AG09309 (cell line): ENCODE results near the gene MEST.

Experiments
- DNase-seq: peaks from one replicate; pipeline ENCODE4 v3.0.0-alpha.2; 2010; ENCODE audit warnings: low read depth
- H3K4me3 ChIP-seq: 2 replicates; pipeline ENCODE4 v1.5.1; 2011; ENCODE audit warnings: mild to moderate bottlenecking, low read depth, low read length, moderate library complexity; ENCODE audit not compliant: control insufficient read depth
- TF ChIP-seq, protein P1 (sequence below): IDR thresholded peaks from 2 replicates; pipeline ENCODE4 v1.5.1; 2011; ENCODE audit warnings: mild to moderate bottlenecking, low read depth, low read length, inconsistent platforms; ENCODE audit not compliant: insufficient read depth, control insufficient read depth; ENCODE audit errors: missing control alignments

MEST gene

GRCh38 chr7:130473289-130473688 lies 18.6 kb upstream of the MEST start:
- DNase-seq: no peak
- TF ChIP-seq, protein P1, sequence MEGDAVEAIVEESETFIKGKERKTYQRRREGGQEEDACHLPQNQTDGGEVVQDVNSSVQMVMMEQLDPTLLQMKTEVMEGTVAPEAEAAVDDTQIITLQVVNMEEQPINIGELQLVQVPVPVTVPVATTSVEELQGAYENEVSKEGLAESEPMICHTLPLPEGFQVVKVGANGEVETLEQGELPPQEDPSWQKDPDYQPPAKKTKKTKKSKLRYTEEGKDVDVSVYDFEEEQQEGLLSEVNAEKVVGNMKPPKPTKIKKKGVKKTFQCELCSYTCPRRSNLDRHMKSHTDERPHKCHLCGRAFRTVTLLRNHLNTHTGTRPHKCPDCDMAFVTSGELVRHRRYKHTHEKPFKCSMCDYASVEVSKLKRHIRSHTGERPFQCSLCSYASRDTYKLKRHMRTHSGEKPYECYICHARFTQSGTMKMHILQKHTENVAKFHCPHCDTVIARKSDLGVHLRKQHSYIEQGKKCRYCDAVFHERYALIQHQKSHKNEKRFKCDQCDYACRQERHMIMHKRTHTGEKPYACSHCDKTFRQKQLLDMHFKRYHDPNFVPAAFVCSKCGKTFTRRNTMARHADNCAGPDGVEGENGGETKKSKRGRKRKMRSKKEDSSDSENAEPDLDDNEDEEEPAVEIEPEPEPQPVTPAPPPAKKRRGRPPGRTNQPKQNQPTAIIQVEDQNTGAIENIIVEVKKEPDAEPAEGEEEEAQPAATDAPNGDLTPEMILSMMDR: no peak
- H3K4me3 ChIP-seq: no peak overlapping the region

DNA sequence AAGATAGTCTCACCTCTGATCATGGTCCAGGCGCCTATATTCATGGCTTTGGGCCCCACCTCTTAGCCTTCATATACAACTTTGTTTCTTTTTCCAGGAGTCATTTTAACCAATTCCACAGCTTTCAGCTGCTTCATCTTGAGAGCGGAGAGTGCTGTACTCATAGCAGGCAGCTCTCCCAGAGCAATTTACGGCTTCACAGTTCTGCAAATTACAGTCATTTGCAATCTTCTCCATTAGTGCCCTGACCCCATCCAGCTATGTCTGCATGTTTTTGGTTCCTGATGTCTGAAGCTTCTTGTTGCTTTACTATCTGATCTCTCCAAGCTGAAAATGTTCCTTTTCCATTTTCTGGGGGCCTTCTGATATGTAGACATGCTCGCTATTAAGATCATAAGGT lies 18.0 kb upstream of the MEST start:
- H3K4me3 ChIP-seq: no peak overlapping the region
- TF ChIP-seq, protein P1: no peak
- DNase-seq: no peak

GRCh38 chr7:130475776-130476175 lies 16.1 kb upstream of the MEST start:
- H3K4me3 ChIP-seq: no peak overlapping the region
- TF ChIP-seq, protein P1: no peak
- DNase-seq: no peak

DNA sequence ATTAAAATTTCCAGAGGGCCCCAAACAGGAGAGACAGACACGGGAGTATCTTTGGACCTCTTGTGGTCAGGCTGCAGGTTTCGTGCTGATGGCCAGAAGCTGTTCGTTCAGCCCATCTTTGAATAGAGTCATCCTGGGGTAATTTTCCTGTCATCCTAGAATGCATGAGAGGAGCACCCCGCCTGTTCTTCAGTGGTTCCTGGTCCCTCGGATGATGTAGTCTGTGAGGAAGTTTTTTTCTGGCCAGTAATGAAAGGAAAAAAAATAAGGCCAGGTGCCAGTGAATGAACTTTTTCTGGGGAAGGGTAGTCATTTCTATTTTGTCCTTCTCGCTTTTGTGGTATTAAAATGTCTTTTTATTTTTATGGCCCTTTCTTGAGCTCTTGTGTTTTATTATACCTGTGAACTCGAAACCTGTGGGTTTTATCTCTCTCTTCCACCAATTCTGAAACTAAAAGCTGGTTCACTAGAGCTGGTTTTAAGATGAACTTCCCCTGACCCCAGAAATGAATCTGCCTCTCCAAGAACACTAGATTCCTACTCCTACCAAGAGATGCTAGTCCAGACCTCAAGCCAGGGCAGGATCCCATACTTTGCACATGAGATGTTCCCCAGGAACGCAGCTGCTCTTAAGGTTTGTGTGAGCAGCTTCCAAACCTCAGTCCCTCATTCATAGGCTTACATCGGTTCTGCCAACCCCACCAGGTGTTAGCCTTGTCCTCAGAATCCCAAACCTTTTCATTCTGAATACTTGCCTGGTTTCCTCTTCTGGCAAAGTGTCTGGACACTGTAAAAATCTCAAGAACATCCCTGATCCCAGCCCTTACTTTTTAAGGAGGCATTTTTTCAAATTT lies 15.4 kb upstream of the MEST start:
- no peak for DNase-seq
- TF ChIP-seq, protein P1: no peak
- no peak overlapping the region for H3K4me3 ChIP-seq

DNA sequence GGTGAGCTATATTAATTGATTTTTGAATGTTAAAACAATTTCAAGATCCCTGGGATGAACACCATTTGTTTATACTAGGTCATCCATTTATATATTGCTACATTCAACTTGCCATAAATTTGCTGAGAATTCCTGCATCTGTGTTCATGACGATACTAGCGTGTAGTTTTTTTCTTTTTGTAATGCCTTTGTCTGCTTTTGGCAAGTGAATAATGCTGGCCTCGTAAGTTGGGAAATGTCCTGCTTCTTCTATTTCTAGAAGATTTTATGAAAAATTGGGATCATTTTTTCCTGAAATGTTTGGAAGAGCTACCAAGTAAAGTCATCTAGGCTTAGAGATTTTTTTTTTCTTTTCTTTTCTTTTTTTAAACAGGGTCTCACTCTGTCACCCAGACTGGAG lies 12.9 kb upstream of the MEST start:
- TF ChIP-seq, protein P1: no peak
- no peak for DNase-seq

GRCh38 chr7:130479716-130480400 lies 12.0 kb upstream of the MEST start:
- TF ChIP-seq, protein P1: no peak
- H3K4me3 ChIP-seq: no peak overlapping the region
- DNase-seq: no peak

More for the DNA sequence above, 12.9 kb upstream of the MEST start:
- H3K4me3 ChIP-seq: no peak overlapping the region
